Activated CD4-positive, alpha-beta T cell treated with anti-CD3 and anti-CD28 coated beads for 24 hours (primary cell): ENCODE measurements around the gene ITGAL.
"Not testable (repeated sequence)": the region's sequence is repeated elsewhere in the genome, so short reads cannot be mapped to it uniquely, and the experiment has no call there.

Source experiments
- DNase-seq, 2 donors: peaks; one replicate each; pipeline ENCODE4 v3.0.0-alpha.2; 2020; ENCODE audit warnings: low read depth in 2 of 2

ITGAL gene

GRCh38 chr16:30457743-30458560 is 14.6 kb upstream of the ITGAL start:
- no peak for DNase-seq

- peak; percentile 77 to 82 for DNase-seq
These were observed 13.8 kb upstream of the ITGAL start for GRCh38 chr16:30458561-30459394.

GRCh38 chr16:30459456-30459855 is 13.1 kb upstream of the ITGAL start:
- no peak for DNase-seq

GRCh38 chr16:30461426-30461825 is 11.1 kb upstream of the ITGAL start:
- DNase-seq: not testable (repeated sequence)

GRCh38 chr16:30464078-30464477 is 8.5 kb upstream of the ITGAL start:
- DNase-seq: no peak

GRCh38 chr16:30470170-30470512 is 2.4 kb upstream of the ITGAL start:
- DNase-seq: no peak

- DNase-seq: no peak
These were observed 1.9 kb upstream of the ITGAL start for GRCh38 chr16:30470632-30470995.

GRCh38 chr16:30473231-30474073 is 910 bp downstream of the ITGAL start:
- peak; percentile 47 to 55 for DNase-seq

GRCh38 chr16:30474074-30474452 is 1.5 kb downstream of the ITGAL start:
- no peak for DNase-seq

- no peak for DNase-seq
These were observed 2.1 kb downstream of the ITGAL start for GRCh38 chr16:30474684-30475083.

- no peak for DNase-seq
These were observed 4.4 kb downstream of the ITGAL start for GRCh38 chr16:30476991-30477390.

- DNase-seq: not testable (repeated sequence)
These were observed 5.2 kb downstream of the ITGAL start for GRCh38 chr16:30477773-30478172.

- DNase-seq: no peak
These were observed 6.4 kb downstream of the ITGAL start for GRCh38 chr16:30478766-30479478.

- DNase-seq: no peak
These were observed 8.8 kb downstream of the ITGAL start for GRCh38 chr16:30481381-30481780.

GRCh38 chr16:30482366-30482765 is 9.8 kb downstream of the ITGAL start:
- no peak for DNase-seq

- no peak for DNase-seq
These were observed 12.3 kb downstream of the ITGAL start for GRCh38 chr16:30484887-30485286.

GRCh38 chr16:30485818-30486436 is 13.4 kb downstream of the ITGAL start:
- DNase-seq: no peak

- DNase-seq: no peak
These were observed 16.4 kb downstream of the ITGAL start for GRCh38 chr16:30488764-30489605.

- DNase-seq: no peak
These were observed 17.7 kb downstream of the ITGAL start for GRCh38 chr16:30490210-30490609.

GRCh38 chr16:30491229-30491628 is 18.7 kb downstream of the ITGAL start:
- DNase-seq: no peak
